Keratinocyte (primary cell): ENCODE measurements around the gene OTUD5. TPM values are rescaled to one million over a fixed set of nuclear protein-coding genes. Genes with fewer than 3 reads are reported as not detected.

Source experiments
- DNase-seq: peaks from one replicate; pipeline ENCODE4 v3.0.0-alpha.2; 2011; ENCODE audit warnings: low read depth, missing footprints, low spot score
- FAIRE-seq: peaks from 2 replicates; lab custom pipeline; 2011; peaks lifted over from hg19 to GRCh38; lab: Jason Lieb, UNC
- H2AFZ ChIP-seq: 2 replicates; pipeline ENCODE4 v1.6.0; 2012; ENCODE audit warnings: low read length, control low read depth, inconsistent platforms; ENCODE audit not compliant: control insufficient read depth
- H3K27ac ChIP-seq: 2 replicates; pipeline ENCODE4 v1.5.1; 2011; ENCODE audit warnings: low read length; ENCODE audit not compliant: control insufficient read depth, insufficient read depth
- H3K27me3 ChIP-seq: 3 replicates; pipeline ENCODE4 v1.6.0; 2011; ENCODE audit warnings: low read length; ENCODE audit not compliant: control insufficient read depth, insufficient read depth; ENCODE audit errors: extremely low read depth
- H3K36me3 ChIP-seq, 2 experiments: 2 replicates in 1 of 2; 3 replicates in 1 of 2; pipeline ENCODE4 v1.5.1; 2011; ENCODE audit warnings: low read length in 2 of 2, mild to moderate bottlenecking in 1 of 2; ENCODE audit not compliant: control insufficient read depth in 2 of 2, insufficient read depth in 2 of 2; ENCODE audit errors: extremely low read depth in 1 of 2
- H3K4me1 ChIP-seq: 3 replicates; pipeline ENCODE4 v1.5.1; 2011; ENCODE audit warnings: low read length; ENCODE audit not compliant: control insufficient read depth, insufficient read depth; ENCODE audit errors: extremely low read depth
- H3K4me2 ChIP-seq: 3 replicates; pipeline ENCODE4 v1.6.0; 2011; ENCODE audit warnings: low read depth, low read length; ENCODE audit not compliant: control insufficient read depth, insufficient read depth; ENCODE audit errors: extremely low read depth
- H3K4me3 ChIP-seq, 3 experiments: fragments of 200-600 bp in 1 of 3; sonication (generic) in 1 of 3; 2 replicates in 2 of 3; 3 replicates in 1 of 3; pipeline ENCODE4 v1.5.1; 2011 to 2016; ENCODE audit warnings: low read length in 3 of 3, mild to moderate bottlenecking in 3 of 3, control low read depth in 2 of 3, inconsistent platforms in 1 of 3, low read depth in 1 of 3, mixed read lengths in 1 of 3, mixed run types in 1 of 3, moderate library complexity in 1 of 3; ENCODE audit not compliant: control insufficient read depth in 2 of 3, insufficient read depth in 2 of 3; ENCODE audit errors: extremely low read depth in 1 of 3
- H3K79me2 ChIP-seq: 2 replicates; pipeline ENCODE4 v1.6.0; 2012; ENCODE audit warnings: low read length; ENCODE audit not compliant: control insufficient read depth, insufficient read depth
- H3K9ac ChIP-seq: 3 replicates; pipeline ENCODE4 v1.6.0; 2011; ENCODE audit warnings: low read length; ENCODE audit not compliant: control insufficient read depth, insufficient read depth; ENCODE audit errors: extremely low read depth
- H3K9me1 ChIP-seq: 3 replicates; pipeline ENCODE4 v1.6.0; 2011; ENCODE audit warnings: low read length; ENCODE audit not compliant: control insufficient read depth, insufficient read depth; ENCODE audit errors: extremely low read depth
- H3K9me3 ChIP-seq: 2 replicates; pipeline ENCODE4 v1.5.1; 2012; ENCODE audit warnings: low read depth, low read length; ENCODE audit not compliant: control insufficient read depth
- H4K20me1 ChIP-seq: 3 replicates; pipeline ENCODE4 v1.6.0; 2011; ENCODE audit warnings: low read length; ENCODE audit not compliant: control insufficient read depth, insufficient read depth; ENCODE audit errors: extremely low read depth
- EZH2 ChIP-seq: IDR thresholded peaks from one replicate; pipeline ENCODE4 v1.6.1; 2012; ENCODE audit warnings: inconsistent platforms, mild to moderate bottlenecking, low read length, moderate library complexity
- dilution Hi-C: fragments of 300-500 bp; cut with MboI; formaldehyde crosslinking; loops from one replicate; pipeline ENCODE4 v1.7.0; 2020; ENCODE audit warnings: low sequenced_read_pairs; ENCODE audit not compliant: extremely low pct_ligation_motif_present
- polyA plus RNA-seq, 5 experiments: library from polyadenylated mRNA; depleted of rRNA in 3 of 5; stranded (reverse) in 3 of 5; stranded (forward) in 1 of 5; unstranded in 1 of 5; fragments of >200 nt; gene quantifications; 1 replicate in 1 of 5; 2 replicates in 3 of 5; 3 replicates in 1 of 5; pipeline versions ENCODE4 v1.2.1 to v1.2.3, GENCODE V29; 2011 to 2012; ENCODE audit warnings: missing spikeins in 2 of 5, low read depth in 1 of 5, low replicate concordance in 1 of 5
- TF ChIP-seq, protein P1 (sequence below), 3 experiments: IDR thresholded peaks in 1 of 3; conservative IDR thresholded peaks in 1 of 3; optimal IDR thresholded peaks in 1 of 3; 2 replicates in 2 of 3; 3 replicates in 1 of 3; pipeline versions ENCODE3 to v1.5.1; 2011; ENCODE audit warnings: low read length in 3 of 3, mild to moderate bottlenecking in 3 of 3, moderate library complexity in 2 of 3, control low read depth in 1 of 3, inconsistent platforms in 1 of 3; ENCODE audit not compliant: insufficient read depth in 2 of 3; ENCODE audit errors: extremely low read depth in 1 of 3

OTUD5 gene
- polyA plus RNA-seq, 1 donor (not counting 4 experiments of a cell fraction or from before 2014, with no cell fraction given): 40.3 TPM

DNA sequence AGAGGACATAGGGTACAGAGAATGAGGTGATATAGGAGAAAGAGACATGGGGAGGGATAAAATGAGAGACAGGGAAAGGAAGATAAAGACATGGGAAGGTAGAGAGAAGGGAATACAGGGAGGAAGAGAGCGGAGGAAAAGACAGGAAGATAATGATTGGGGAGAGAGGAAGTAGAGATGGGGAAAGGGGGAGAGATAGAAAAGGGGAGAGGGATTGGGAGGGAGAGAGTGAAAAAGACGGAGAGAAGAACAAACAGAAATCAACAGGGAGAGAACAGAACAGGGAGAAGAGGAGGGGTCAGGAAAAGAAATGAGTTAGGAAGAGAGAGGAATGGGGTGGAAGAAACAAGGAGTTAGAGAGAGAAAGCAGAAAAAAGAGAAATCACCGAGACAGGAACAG is 40.0 kb upstream of the OTUD5 start:
- dilution Hi-C loops: no loop called here
- H2AFZ ChIP-seq: no peak overlapping the region
- TF ChIP-seq, protein P1, sequence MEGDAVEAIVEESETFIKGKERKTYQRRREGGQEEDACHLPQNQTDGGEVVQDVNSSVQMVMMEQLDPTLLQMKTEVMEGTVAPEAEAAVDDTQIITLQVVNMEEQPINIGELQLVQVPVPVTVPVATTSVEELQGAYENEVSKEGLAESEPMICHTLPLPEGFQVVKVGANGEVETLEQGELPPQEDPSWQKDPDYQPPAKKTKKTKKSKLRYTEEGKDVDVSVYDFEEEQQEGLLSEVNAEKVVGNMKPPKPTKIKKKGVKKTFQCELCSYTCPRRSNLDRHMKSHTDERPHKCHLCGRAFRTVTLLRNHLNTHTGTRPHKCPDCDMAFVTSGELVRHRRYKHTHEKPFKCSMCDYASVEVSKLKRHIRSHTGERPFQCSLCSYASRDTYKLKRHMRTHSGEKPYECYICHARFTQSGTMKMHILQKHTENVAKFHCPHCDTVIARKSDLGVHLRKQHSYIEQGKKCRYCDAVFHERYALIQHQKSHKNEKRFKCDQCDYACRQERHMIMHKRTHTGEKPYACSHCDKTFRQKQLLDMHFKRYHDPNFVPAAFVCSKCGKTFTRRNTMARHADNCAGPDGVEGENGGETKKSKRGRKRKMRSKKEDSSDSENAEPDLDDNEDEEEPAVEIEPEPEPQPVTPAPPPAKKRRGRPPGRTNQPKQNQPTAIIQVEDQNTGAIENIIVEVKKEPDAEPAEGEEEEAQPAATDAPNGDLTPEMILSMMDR (optimal IDR thresholded peaks at IDR 0.05 in 1 of 3, IDR thresholded peaks at IDR 0.05 in 1 of 3, conservative IDR thresholded peaks at IDR 0.05 in 1 of 3; ENCODE audit: extremely low read depth in 1 of 3, insufficient read depth in 2 of 3, low read length in 3 of 3): no peak
- no peak for TF ChIP-seq EZH2
- H3K9me3 ChIP-seq: no peaks in the 10 kb centered on the region
- DNase-seq: no peak
- peaks cover 8% of the 10 kb centered on the region for H3K79me2 ChIP-seq
- H3K9ac ChIP-seq: no peak overlapping the region
- H3K27me3 ChIP-seq: no peaks in the 10 kb centered on the region
- H3K4me3 ChIP-seq: no peak overlapping the region
- peaks cover 6% of the 10 kb centered on the region for H3K4me1 ChIP-seq
- H3K27ac ChIP-seq: no peak overlapping the region
- no peaks in the 10 kb centered on the region for H4K20me1 ChIP-seq
- peaks cover 8 to 10% of the 10 kb centered on the region in 2 experiments for H3K36me3 ChIP-seq
- H3K4me2 ChIP-seq: no peak overlapping the region
- no peaks in the 10 kb centered on the region for H3K9me1 ChIP-seq
- FAIRE-seq: no peak

DNA sequence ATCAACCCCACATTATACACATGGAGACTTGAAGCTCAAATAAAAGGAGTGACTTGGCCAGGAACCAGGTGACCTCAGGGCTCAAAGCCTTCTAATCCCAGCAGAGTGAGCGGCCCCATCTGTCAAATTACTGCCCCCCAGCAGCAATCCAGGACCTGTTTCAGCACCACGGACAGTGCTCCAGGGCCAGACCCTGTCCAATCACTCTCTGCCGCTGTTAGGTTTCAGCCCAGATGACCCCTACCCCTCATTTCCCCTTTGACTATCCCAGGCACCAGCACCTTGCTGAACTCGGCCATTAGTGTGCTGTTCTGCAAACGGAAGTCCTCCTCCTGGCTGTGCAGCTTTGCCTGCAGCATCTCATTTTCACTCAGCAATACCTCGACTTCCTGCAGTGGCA is 39.6 kb upstream of the OTUD5 start:
- dilution Hi-C loops: no loop called here
- Histone ChIP-seq H3K4me3 (no peak overlapping the region), H2AFZ (no peak overlapping the region), H3K9ac (no peak overlapping the region), H3K27me3 (no peaks in the 10 kb centered on the region), H3K9me1 (no peaks in the 10 kb centered on the region), H3K4me2 (no peak overlapping the region), H3K36me3 (peaks cover 8 to 10% of the 10 kb centered on the region in 2 experiments), H3K9me3 (no peaks in the 10 kb centered on the region), H3K79me2 (peaks cover 8% of the 10 kb centered on the region), H4K20me1 (no peaks in the 10 kb centered on the region), H3K4me1 (peaks cover 6% of the 10 kb centered on the region), H3K27ac (no peak overlapping the region)
- TF ChIP-seq, protein P1 (optimal IDR thresholded peaks at IDR 0.05 in 1 of 3, IDR thresholded peaks at IDR 0.05 in 1 of 3, conservative IDR thresholded peaks at IDR 0.05 in 1 of 3; ENCODE audit: extremely low read depth in 1 of 3, insufficient read depth in 2 of 3, low read length in 3 of 3): no peak
- TF ChIP-seq EZH2: no peak
- DNase-seq (no peak), FAIRE-seq (no peak)
